G401 (cell line): ENCODE results near the gene KCNA2. TPM values are rescaled to one million over a fixed set of nuclear protein-coding genes. Genes with fewer than 3 reads are reported as not detected.
A peak's percentile ranks its signal among the peaks of the same experiment; 100 is the strongest.

Source experiments
- DNase-seq: peaks from one replicate; pipeline ENCODE4 v3.0.0-alpha.2; 2015; ENCODE audit warnings: low spot score
- in situ Hi-C: cut with HindIII; loops from 2 replicates; pipeline ENCODE4 v1.10.0; 2016; ENCODE audit warnings: low sequenced_read_pairs, mixed read lengths
- total RNA-seq: library from RNA; depleted of rRNA; stranded (reverse); fragments of >200 nt; shearing (Covaris generic); gene quantifications from 2 replicates; pipeline ENCODE4 v1.2.3, GENCODE V29; 2014

Gene KCNA2
- total RNA-seq, 1 experiment from 2014 or later: not detected

DNA sequence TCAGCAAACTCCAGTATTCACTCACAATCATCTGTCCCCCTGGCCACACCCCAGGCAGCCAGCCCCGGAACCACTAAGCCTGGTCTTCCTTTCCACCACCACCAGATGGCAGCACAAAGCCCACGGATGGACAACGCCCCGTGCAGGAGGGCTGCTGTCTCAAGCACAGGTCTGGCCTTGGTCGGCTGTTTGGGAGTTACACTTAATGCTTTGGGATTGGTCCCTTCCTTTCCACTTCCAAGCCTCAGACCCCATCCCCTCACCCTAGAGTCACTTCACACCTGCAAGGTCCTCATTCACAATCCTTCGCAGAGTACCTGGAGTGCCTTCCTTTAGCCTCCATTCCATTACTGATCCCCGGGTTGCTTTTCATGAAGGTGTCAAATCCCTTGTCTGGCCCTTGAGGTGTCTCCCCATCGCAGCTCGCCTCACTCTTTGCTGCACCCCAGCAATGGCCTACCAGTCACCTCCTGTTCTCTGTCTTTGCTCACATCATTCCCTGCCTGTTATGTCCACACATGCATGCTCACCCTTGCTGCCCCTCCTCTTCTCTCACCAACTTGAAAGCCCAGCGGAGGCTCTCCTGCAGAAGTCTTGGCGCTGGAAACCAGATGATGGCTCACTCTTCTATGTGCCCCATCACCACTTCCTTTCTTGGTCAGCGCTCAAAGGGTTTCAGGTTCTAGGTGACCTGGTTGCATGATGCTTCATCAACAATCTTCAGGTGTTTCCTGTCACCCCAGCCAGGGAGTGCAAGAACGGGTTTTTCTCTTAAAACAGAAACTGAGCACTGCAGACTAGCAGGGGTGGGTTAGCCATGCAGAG is 24.9 kb upstream of the KCNA2 start:
- DNase-seq: peak; percentile 84
- in situ Hi-C loops: no loop called here

DNA sequence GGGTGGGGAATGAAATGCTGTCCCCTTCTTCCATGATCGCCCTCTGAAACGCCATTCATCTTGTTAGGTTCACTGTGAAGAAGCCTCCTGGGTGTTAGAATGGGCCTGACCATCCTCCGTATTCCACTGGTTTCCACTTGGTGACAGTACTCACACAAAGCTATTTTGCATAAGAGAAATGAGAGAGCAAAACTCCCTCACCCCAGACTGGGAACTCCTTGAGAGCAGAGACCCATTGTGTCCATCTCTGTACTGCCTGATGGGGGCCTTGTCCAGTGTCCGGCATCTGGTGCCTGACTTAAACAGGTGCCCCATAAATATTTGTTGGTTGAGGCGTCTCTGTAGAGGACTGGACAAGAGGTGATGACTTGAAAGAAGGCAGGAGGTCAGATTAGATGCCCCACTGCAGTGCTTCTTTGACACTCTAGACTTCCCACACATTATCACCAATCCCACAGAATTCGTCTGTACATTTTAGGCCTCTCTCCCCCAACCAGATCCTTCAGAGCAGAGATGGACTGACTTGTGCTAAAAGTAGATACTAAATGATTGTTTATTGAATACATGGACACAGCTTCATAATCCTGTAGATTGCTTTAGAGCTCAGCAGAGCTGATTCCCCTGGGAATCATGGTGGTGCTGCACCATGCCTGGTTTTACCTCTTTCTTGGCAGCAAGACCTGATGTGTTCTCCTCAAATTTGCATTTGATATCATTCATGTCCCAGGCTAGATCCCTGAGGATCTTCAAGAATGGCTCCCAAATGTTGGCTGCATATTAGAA is 22.4 kb upstream of the KCNA2 start:
- no peak for DNase-seq
- in situ Hi-C loops: no loop called here

DNA sequence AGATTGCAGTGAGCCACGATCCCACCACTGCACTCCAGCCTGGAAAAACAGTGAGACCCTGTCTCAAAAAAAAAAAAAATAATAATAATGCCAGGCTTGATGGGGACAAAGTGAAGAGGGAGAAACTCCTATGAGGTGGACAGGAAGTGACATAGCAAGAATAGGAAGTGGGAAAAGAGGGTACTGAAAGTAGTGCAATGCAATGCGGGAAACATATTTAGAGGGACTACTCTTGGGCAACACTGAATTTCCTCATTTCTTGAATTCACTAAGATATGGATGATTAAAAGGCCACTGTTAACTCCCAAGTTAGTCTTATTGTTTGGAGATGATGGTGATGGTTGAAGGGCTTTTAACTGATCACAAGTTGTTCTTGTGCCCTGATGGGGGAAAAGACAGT is 21.6 kb upstream of the KCNA2 start:
- DNase-seq: no peak
- in situ Hi-C loops: no loop called here

DNA sequence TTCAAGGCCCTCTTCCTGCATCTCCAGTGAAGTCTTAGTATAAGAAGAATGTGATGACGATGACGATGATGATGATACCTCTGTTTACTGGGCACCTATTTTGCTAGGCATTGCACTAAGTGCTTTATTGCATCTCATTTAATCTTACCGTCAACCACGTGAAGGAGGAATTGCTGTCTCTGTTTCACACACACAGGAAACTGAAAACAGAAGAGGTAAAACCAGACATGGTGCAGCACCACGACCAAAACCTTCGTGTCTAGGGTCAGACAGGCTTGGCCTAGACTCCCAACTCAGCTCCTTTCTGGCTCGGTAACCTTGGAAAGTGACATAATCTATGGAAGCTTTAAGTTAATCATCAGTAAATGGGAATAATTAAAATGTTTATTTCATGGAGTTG is 20.7 kb upstream of the KCNA2 start:
- in situ Hi-C loops: no loop called here
- no peak for DNase-seq

DNA sequence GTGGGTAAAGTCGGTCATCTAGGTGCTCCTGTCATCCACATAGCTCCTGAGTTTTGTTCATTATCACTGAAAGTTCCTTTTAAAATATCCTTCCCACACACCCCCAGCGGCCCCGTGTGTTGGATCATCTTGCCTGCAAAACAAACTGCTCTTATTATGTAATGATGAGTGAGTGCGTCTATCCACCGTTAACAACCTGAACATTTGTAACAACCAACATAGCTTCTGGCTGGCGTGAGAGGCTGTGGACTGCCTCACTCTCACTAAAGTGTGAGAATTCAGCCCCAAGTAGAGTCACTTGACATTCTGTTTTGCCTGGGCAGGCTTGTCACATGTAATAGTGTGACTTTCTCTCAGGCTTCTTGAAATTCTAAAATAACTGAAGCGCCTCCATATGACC is 14.5 kb upstream of the KCNA2 start:
- in situ Hi-C loops: no loop called here

DNA sequence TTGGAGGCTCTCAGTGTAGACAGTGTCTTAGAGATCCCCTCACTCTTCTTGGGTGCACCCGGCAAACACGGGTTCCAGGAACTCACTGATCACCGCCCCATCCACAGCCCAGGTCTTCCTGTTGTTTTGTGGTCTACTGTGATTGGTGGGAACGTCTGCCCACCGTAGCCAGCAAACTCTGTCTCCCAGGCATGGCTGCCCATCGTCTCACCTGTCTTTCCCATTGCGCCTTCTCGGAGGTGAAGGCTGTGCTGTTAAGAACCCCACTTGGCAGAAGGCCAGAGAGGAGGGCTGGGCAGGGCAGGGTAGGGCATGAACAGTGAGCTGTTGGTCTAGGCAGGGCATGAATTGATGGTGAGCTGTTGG is 14.1 kb upstream of the KCNA2 start:
- in situ Hi-C loops: no loop called here
- DNase-seq: no peak

More for the DNA sequence above, 14.5 kb upstream of the KCNA2 start:
- DNase-seq: no peak

DNA sequence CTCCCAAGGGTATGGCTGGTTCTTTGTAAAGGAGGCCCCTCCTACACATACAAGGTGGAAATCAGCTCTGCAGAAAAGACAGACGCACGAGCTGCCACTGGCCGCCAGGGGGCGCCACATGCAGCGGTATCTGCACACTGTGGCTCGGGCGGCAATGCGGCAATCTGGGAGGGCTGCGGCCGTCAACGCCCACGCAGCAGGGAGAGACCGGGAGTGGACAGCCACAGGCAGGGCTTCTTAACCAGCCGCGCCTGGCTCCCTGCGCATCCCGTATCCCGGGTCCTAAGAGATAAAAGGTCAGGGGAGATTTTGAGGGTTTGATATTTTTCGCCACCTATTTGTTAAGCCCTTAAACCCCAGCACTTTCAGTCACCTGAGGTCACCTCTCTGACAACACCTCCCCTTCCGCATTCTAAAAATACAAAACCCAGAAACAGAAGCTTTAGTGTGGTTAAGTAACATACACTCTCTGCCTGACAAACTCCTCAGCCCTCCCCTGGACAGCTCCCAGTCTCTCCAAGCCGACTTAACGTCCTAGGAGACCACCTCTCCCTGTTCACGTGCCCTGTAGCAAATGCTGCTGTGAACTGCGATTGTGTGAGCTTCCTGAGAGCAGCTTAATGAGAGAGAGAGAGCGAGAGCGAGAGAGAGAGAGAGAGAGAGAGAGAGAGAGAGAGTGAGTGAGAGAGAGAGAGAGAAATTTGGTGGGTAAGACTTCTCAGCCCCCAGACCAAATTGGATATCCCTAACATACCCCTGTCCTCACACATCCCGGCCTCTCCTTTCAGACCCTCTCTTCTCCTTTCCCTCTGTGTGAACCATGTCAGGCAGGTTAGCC is 13.5 kb upstream of the KCNA2 start:
- peak; percentile 86 for DNase-seq
- in situ Hi-C loops: no loop called here

DNA sequence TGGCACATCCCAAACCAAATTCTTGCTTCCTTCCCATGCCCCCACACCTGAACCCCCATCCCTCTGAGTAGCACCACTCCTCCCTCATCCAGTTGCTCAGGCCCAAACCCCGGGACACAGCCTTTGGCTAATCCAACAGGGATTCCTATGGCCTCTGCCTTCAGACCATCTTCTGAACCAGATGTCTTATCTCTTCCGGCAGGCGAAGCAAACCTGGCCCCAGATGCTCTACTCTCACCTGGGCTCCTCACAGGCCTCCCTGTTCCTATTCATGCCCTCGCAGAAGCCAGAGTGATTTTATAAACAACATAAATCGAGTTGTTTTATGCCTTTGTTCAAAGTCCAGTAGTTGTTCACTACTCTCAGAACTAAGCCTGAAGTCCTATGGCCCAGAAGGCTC is 12.5 kb upstream of the KCNA2 start:
- DNase-seq: no peak
- in situ Hi-C loops: no loop called here

DNA sequence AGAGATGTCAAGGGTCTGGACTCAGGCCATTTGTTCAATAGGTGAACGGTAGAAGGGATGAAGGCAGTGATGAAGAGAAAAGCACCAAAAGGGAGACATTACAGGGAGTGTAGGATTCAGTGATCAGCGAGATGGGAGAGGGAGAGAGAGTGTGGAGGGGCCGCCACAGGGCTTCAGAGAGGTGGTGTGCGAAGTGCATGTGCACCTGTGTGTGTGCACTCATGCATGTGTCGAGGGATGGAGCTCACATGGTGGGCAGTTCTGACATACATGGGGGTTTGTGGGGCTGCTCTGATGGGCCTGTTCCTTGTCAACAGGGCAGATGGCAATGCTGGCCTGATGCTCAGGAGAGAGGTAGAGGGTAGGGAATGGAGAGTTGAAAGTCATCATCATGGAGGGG is 11.4 kb upstream of the KCNA2 start:
- in situ Hi-C loops: no loop called here
- DNase-seq: no peak

DNA sequence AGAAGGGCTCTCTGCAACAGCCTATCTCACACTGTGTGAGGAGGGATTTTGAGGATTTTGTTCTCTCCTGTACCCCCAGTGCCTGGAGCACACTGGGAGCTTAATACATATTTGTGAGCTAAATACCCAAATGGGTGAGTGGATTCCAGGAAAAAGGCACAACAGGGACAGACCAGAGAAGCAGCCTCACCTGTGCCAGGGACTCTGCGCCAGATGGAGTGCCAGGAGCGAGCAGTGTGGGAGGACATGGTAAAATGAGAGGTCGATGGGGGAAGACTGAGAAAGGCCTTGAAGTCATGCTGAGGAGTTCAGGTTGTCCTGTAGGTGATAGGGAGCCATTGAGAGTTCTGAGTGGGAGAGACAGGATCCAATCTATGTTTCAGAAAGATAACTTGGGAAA is 11.0 kb upstream of the KCNA2 start:
- DNase-seq: peak; percentile 58
- in situ Hi-C loops: no loop called here

DNA sequence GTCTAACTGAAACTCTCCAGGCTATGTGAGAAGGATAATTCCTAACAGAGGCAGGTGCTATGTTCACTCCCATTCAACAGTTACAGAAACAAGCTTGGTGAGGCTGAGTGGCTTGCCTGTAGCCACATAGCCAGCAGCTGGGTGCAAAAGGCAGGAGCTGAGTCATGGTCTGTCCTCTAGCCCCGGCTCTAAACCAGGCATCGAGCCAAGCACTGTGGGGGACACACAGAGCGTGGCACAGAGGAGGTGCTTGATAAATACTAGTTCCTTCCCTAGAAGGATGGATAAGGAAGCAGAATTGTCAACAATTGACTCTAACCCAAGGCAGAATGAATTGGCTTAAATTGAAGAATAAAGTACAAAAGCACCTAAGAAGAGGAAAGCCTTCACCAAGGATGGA is 10.4 kb upstream of the KCNA2 start:
- no peak for DNase-seq
- in situ Hi-C loops: no loop called here

DNA sequence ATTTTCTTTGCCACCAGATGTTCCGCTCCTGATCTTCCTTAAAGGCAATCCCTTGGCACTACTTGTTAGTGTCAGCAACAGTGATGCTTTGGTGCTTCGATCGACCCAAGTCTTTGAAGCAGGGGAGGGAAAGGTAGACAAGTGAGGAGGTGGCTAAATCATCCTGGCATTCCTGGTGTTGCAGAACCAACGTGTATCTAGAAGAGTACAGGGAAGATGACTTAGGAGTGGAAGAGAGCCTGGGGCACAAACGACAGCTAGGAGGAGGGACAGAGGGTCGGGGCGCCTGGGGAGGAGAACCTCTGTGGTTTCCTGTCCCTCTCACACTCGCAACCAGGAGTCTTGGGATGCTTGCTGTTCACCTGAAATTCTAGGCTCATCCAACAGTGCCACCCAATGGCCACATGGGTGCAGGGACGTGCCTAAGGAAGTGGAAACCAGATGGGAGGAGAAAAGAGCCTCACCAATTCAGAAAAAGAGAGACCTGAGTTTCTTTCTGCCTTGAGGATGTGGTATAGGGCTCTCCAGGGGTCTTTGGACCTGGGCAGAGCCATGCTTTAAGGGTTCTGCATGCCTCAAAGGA is 9.5 kb upstream of the KCNA2 start:
- in situ Hi-C loops: no loop called here
- peak; percentile 93 for DNase-seq

DNA sequence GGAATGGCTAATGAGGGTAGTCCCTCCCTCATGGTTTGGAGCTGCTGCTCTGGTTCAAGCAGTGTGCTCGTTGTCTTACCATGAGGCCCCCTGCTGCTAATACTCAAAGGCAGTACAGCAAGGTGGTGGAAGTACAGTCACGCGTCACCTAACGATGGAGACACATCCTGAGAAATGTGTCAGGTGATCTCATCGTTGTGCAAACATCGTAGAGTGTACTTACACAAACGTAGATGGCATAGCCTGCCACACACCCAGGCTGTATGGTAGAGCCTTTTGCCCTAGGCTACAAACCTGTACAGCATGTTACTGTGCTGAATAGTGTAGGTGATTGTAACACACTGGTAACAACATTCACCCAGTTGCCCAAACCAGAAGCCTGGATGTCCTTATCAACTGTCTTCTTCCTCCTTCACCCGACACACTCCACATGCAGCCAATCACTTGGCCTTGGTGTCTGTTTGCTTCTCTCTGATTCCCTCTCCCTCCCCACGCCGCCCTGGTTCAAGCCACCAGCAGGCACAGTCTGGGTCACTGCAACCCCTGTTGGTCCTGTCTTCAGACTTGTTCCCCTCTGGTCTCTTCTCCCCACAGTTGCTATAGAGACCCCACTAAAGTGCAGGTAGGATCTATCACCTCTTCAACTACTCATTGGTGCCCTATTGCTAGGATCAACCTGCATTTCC is 6.0 kb upstream of the KCNA2 start:
- in situ Hi-C loops: no loop called here
- no peak for DNase-seq

DNA sequence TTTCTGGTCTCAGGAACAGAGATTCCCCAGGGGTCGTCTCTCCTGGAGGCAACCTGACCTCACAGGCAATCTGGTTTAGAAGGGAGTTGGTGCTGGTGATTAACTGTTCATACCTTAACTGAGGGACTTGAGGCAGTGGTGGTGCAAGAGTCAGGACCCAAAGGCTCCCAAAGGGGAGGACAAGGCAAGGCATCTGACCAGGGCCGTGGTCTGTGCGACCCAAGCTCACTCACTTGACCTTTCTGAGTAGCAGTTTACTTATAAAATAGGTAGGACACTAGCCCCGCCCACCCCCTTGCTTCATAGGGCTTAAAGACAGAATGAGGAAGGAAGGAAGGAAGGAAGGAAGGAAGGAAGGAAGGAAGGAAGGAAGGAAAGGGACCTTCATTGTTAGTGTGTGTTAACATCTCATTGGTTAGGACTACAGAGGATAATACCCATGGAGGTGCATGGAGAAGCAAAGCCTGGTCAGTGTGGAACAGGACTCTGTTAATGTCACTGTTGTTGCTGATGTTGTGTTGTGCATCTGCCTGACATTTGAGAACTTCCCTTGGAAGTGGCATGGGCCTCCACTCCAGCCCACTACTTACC is 4.6 kb upstream of the KCNA2 start:
- in situ Hi-C loops: no loop called here
- no peak for DNase-seq

DNA sequence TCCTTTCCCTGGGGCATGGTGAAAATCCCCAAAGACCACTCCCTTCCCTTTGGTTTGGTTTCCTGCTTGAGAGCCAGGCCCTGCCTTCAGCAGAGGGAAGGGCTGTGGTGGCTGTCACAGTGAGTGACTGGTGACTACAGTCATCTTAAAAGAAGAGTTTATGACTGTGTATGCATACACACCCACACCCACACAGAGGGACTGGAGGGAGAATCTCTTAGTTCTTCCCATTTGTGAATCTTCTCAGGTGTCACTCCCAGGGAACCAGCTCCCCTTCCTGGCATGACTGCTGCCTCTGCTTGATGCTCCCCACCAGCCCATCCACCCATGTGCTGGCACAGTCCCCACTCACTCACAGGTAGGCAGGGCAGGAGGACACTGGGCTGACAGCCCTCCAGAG is 3.9 kb upstream of the KCNA2 start:
- DNase-seq: no peak
- in situ Hi-C loops: no loop called here

DNA sequence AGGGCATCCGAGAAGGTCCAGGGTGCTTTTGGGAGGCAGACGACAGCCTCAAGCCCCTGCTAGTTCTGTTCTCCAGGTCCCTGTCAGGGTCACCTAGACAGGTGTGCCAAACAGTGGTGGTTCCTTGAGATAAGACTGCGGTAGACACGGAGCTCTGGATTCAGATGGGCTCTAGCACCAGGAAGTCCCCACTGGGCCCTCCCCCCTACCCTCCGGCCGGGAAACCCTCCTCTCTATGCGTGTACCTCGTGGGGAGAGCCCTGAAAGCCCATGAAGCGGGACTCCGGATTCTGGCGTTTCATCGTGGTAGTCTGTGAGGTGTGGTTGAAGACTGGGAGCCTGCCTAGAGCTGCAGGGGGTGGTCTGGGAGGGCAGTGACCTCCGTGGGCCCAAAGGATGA is 2.1 kb upstream of the KCNA2 start:
- in situ Hi-C loops: no loop called here
- no peak for DNase-seq

DNA sequence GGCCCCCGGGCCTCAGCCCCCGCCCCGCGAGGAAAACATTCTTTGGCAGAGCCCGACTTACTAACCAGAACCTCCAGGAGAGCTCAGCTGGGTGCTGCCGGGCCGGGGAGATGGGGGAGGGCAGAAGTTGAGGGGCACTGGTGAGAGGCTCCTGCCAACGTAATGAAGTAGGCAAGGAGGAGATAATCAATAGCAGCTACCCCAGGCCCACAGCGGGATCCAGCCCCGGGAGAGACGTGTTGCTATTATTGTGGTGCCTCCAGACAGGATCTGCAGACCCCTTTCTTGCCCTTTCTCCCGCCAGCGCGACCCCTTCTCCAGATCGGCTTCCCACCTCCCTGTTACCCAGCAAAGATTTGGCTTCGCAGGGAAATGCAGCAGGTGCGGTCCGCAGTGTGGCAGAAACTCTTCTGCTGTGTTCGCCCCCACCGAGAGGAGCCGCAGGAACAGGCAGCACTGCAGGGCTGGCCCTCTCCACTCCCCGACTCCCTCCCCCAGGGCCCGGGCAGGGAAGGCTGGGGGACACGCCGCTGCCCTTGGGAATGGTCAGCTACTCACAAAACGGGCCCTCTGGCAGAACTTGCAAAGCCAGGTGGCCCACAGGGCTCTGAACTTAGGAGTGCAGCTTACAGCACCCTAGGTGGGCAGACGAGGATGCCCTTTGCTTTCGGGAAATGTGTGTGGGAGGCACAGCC is 1.5 kb upstream of the KCNA2 start:
- in situ Hi-C loops: no loop called here
- no peak for DNase-seq
